ENCODE data around the gene SLC38A10. TPM values are rescaled to one million over a fixed set of nuclear protein-coding genes. Genes with fewer than 3 reads are reported as not detected.

The SLC38A10 gene
- total RNA-seq, 1 donor from 2014 or later, result 120 TPM

DNA sequence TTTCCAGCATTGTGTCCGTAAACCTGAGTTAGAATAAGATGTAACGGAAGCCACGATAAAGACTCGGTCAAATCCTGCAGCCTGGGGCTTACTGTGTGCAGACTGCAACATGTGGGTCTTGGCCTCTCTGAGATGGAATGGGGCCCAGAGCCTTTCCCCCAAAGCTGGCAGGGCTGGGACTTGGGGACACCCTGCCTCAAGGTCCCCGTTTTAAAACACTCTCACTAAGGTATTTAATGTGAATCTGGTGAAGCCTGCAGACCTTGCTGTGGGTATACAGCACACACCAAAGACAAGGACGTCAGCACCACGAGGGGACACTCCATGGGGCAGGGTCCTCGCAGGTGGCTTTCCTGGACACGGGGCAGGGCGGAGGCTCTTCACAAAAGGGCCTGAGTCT is 53.9 kb downstream of the SLC38A10 start:
- no peaks in the 10 kb centered on the region for H3K27me3 Mint-ChIP-seq (ENCODE audit: unreplicated experiment)
- no peaks in the 10 kb centered on the region for H3K9me3 Mint-ChIP-seq (ENCODE audit: unreplicated experiment)
- H3K4me1 Mint-ChIP-seq (ENCODE audit: unreplicated experiment), result peaks cover 26% of the 10 kb centered on the region
- no peak for TF ChIP-seq CTCF (IDR thresholded peaks at IDR 0.05)
- H3K4me3 Mint-ChIP-seq (ENCODE audit: unreplicated experiment), result no peak overlapping the region
- H3K27ac Mint-ChIP-seq (ENCODE audit: unreplicated experiment), result no peak overlapping the region
- H3K36me3 Mint-ChIP-seq (ENCODE audit: unreplicated experiment), result peaks cover 3% of the 10 kb centered on the region
- no peak for DNase-seq (ENCODE audit: extremely low spot score, unreplicated experiment)

- H3K4me3 Mint-ChIP-seq (ENCODE audit: unreplicated experiment), result peak overlapping the region; percentile 92
Observed at GRCh38 chr17:81240761-81241160, 54.3 kb downstream of the SLC38A10 start.

DNA sequence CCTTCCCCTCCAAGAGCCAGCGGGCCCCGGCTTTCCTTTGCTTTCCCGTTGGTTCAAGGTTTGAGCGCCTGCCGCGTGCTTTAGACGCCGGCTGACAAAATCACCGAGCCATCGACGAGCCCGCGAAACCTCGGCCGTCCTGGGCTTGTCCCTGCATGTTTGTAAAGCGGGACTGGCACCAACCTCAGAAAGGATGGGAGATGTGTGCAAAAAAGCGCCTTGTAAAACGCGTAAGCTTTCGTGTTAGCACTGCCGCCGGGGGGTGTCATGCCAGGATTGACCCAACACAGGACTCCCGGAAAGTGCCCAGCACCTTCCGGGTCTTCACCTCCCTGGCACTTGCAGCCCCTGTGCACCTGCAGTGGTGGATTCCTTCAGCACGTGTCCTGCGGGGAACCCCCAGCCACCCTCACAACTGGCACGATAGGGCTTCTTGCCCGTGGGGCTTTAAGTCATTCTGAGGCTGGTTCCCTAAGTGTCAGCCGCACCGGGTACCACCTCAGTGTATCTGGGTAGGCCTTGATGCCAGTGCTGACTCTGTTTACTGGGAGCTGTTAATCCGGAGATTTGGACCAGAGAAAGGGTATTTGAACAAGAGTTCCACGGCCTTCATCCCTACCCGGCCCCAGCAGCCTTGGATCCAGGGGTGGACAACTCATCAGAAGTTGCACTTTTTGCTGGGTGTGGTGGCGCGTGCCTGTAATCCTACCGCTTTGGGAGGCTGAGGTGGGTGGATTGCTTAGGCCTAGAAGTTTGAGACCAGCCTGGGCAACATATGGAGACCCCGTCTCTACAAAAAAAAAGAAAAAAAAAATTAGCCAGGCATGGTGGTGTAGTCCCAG is 55.2 kb downstream of the SLC38A10 start:
- Mint-ChIP-seq H3K27me3 (ENCODE audit: unreplicated experiment) (no peaks in the 10 kb centered on the region), H3K36me3 (ENCODE audit: unreplicated experiment) (peaks cover 3% of the 10 kb centered on the region), H3K4me1 (ENCODE audit: unreplicated experiment) (peaks cover 26% of the 10 kb centered on the region), H3K9me3 (ENCODE audit: unreplicated experiment) (no peaks in the 10 kb centered on the region), H3K4me3 (ENCODE audit: unreplicated experiment) (peak overlapping the region; percentile 92), H3K27ac (ENCODE audit: unreplicated experiment) (peak overlapping the region; percentile 93)
- no peak for TF ChIP-seq CTCF (IDR thresholded peaks at IDR 0.05)
- no peak for DNase-seq (ENCODE audit: extremely low spot score, unreplicated experiment)

More at GRCh38 chr17:81240761-81241160, 54.3 kb downstream of the SLC38A10 start:
- DNase-seq (ENCODE audit: extremely low spot score, unreplicated experiment), result no peak
- TF ChIP-seq CTCF (IDR thresholded peaks at IDR 0.05), result no peak
- peaks cover 26% of the 10 kb centered on the region for H3K4me1 Mint-ChIP-seq (ENCODE audit: unreplicated experiment)
- peaks cover 3% of the 10 kb centered on the region for H3K36me3 Mint-ChIP-seq (ENCODE audit: unreplicated experiment)
- no peaks in the 10 kb centered on the region for H3K27me3 Mint-ChIP-seq (ENCODE audit: unreplicated experiment)
- H3K9me3 Mint-ChIP-seq (ENCODE audit: unreplicated experiment), result no peaks in the 10 kb centered on the region
- H3K27ac Mint-ChIP-seq (ENCODE audit: unreplicated experiment), result peak overlapping the region; percentile 44

GRCh38 chr17:81238815-81239713 is 56.0 kb downstream of the SLC38A10 start, which contains the start of the genes NDUFAF8 and TEPSIN:
Gene NDUFAF8, plus strand, starts transcription at chr17:81239318. Its CDS starts 46 bp downstream, at chr17:81239364.
Gene TEPSIN, minus strand, starts transcription at chr17:81239055. Its CDS starts 22 bp downstream, at chr17:81239033.
- Mint-ChIP-seq H3K36me3 (ENCODE audit: unreplicated experiment) (peaks cover 3% of the 10 kb centered on the region), H3K4me3 (ENCODE audit: unreplicated experiment) (peak within 1 kb of the TSS; percentile 92), H3K9me3 (ENCODE audit: unreplicated experiment) (no peaks in the 10 kb centered on the region), H3K27me3 (ENCODE audit: unreplicated experiment) (no peaks in the 10 kb centered on the region), H3K4me1 (ENCODE audit: unreplicated experiment) (peaks cover 22% of the 10 kb centered on the region), H3K27ac (ENCODE audit: unreplicated experiment) (peak within 1 kb of the TSS; percentile 93)
- DNase-seq (ENCODE audit: extremely low spot score, unreplicated experiment), result peak; percentile 99
- TF ChIP-seq CTCF (IDR thresholded peaks at IDR 0.05), result no peak

All from osteocyte (in vitro differentiated cells).